CD14-positive monocyte (primary cell): Measurements from ENCODE around the gene PRKAG3. TPM values are rescaled to one million over a fixed set of nuclear protein-coding genes. Genes with fewer than 3 reads are reported as not detected.

Experiments used
- DNase-seq, 3 donors: peaks; one replicate each; pipeline ENCODE4 v3.0.0-alpha.2; 2011 to 2022
- H2AFZ ChIP-seq: 2 replicates; pipeline ENCODE4 v1.6.0; 2012; ENCODE audit warnings: mild to moderate bottlenecking, low read depth, low read length, inconsistent platforms; ENCODE audit not compliant: insufficient read depth, poor library complexity, severe bottlenecking
- H3K27ac ChIP-seq, 2 donors: 1 replicate in 1 of 2; 2 replicates in 1 of 2; pipeline ENCODE4 v1.5.1; 2012 to 2013; ENCODE audit warnings: low read length in 2 of 2, control low read depth in 1 of 2, inconsistent platforms in 1 of 2, low read depth in 1 of 2, mild to moderate bottlenecking in 1 of 2
- H3K27me3 ChIP-seq, 2 donors: one replicate each; pipeline versions ENCODE4 v1.6.0 to v1.6.1; 2011 to 2013; ENCODE audit warnings: low read length in 2 of 2; ENCODE audit not compliant: control insufficient read depth in 2 of 2, insufficient read depth in 2 of 2
- H3K36me3 ChIP-seq, 2 donors: replicated peaks in 1 of 2; 1 replicate in 1 of 2; 2 replicates in 1 of 2; pipeline versions ENCODE4 v1.5.1 to v1.6.1; 2012 to 2013; ENCODE audit warnings: low read length in 2 of 2, control low read depth in 1 of 2, inconsistent platforms in 1 of 2, mild to moderate bottlenecking in 1 of 2; ENCODE audit not compliant: insufficient read depth in 2 of 2, control insufficient read depth in 1 of 2
- H3K4me1 ChIP-seq, 2 donors: 1 replicate in 1 of 2; 2 replicates in 1 of 2; pipeline versions ENCODE4 v1.5.1 to v1.6.1; 2012 to 2013; ENCODE audit warnings: low read length in 2 of 2, control low read depth in 1 of 2, inconsistent platforms in 1 of 2, mild to moderate bottlenecking in 1 of 2, moderate library complexity in 1 of 2; ENCODE audit not compliant: insufficient read depth in 2 of 2, control insufficient read depth in 1 of 2
- H3K4me2 ChIP-seq: replicated peaks from 2 replicates; pipeline ENCODE3; 2012; ENCODE audit warnings: low read length, moderate library complexity, mild to moderate bottlenecking; ENCODE audit not compliant: poor library complexity, severe bottlenecking; ENCODE audit errors: extremely low read depth
- H3K4me3 ChIP-seq, 3 experiments: fragments of 200-600 bp in 1 of 3; sonication (generic) in 1 of 3; replicated peaks in 1 of 3; 1 replicate in 2 of 3; 2 replicates in 1 of 3; pipeline ENCODE4 v1.5.1; 2011 to 2013; ENCODE audit warnings: low read length in 3 of 3, mild to moderate bottlenecking in 3 of 3, control low read depth in 2 of 3, low read depth in 2 of 3, inconsistent platforms in 1 of 3, moderate library complexity in 1 of 3
- H3K79me2 ChIP-seq: 2 replicates; pipeline ENCODE4 v1.6.0; 2012; ENCODE audit warnings: mild to moderate bottlenecking, control low read depth, inconsistent platforms, low read length, moderate library complexity; ENCODE audit not compliant: insufficient read depth
- H3K9ac ChIP-seq: 2 replicates; pipeline ENCODE4 v1.6.0; 2017; ENCODE audit warnings: low read length, mild to moderate bottlenecking; ENCODE audit not compliant: insufficient read depth, poor library complexity, severe bottlenecking
- H3K9me3 ChIP-seq, 2 donors: replicated peaks in 1 of 2; 1 replicate in 1 of 2; 2 replicates in 1 of 2; pipeline versions ENCODE4 v1.5.1 to v1.6.1; 2012 to 2013; ENCODE audit warnings: low read length in 2 of 2, control low read depth in 1 of 2; ENCODE audit not compliant: control insufficient read depth in 1 of 2, insufficient read depth in 1 of 2
- H4K20me1 ChIP-seq: 2 replicates; pipeline ENCODE4 v1.6.0; 2012; ENCODE audit warnings: mild to moderate bottlenecking, low read length, control low read depth, moderate library complexity; ENCODE audit not compliant: insufficient read depth
- H3K27ac Mint-ChIP-seq, 7 donors: one replicate each; pipeline ENCODE4 v1.8.0; 2020; ENCODE audit warnings: mild to moderate bottlenecking in 7 of 7, mixed read lengths in 7 of 7, moderate library complexity in 6 of 7, inconsistent platforms in 2 of 7
- H3K27me3 Mint-ChIP-seq, 3 donors: one replicate each; pipeline ENCODE4 v1.8.0; 2021 to 2022; ENCODE audit warnings: low read depth in 3 of 3, mild to moderate bottlenecking in 3 of 3, mixed read lengths in 3 of 3, moderate library complexity in 3 of 3, inconsistent platforms in 1 of 3
- H3K36me3 Mint-ChIP-seq, 2 donors: one replicate each; pipeline ENCODE4 v1.8.0; 2020; ENCODE audit warnings: mixed read lengths in 2 of 2, inconsistent platforms in 1 of 2, mild to moderate bottlenecking in 1 of 2
- H3K4me1 Mint-ChIP-seq: one replicate; pipeline ENCODE4 v1.8.0; 2020; ENCODE audit warnings: mild to moderate bottlenecking, mixed read lengths
- H3K4me3 Mint-ChIP-seq, 2 donors: one replicate each; pipeline ENCODE4 v1.8.0; 2020; ENCODE audit warnings: mild to moderate bottlenecking in 2 of 2, mixed read lengths in 2 of 2, moderate library complexity in 1 of 2
- H3K9me3 Mint-ChIP-seq, 7 donors: one replicate each; pipeline ENCODE4 v1.8.0; 2020 to 2022; ENCODE audit warnings: mixed read lengths in 7 of 7, mild to moderate bottlenecking in 6 of 7, moderate library complexity in 6 of 7, inconsistent platforms in 2 of 7
- CTCF ChIP-seq: fragments of 200-600 bp; IDR thresholded peaks from one replicate; pipeline ENCODE4 v1.8.0; 2022; ENCODE audit warnings: antibody characterized with exemption, mild to moderate bottlenecking
- WGBS: methylation state at CpG from one replicate; pipeline ENCODE4 v1.1.5; 2013; ENCODE audit warnings: missing lambda C conversion rate; ENCODE audit not compliant: insufficient coverage; 5-methylcytosine and 5-hydroxymethylcytosine counted together
- intact Hi-C, 2 donors: fragments of 100-400 bp; cut with micrococcal nuclease; formaldehyde crosslinking; loops; one replicate each; pipeline versions ENCODE4 v1.15.0 to v1.15.1; 2023
- polyA plus RNA-seq, 3 donors: library from polyadenylated mRNA; depleted of rRNA in 1 of 3; unstranded in 2 of 3; stranded (reverse) in 1 of 3; fragments of 300-500 nt in 2 of 3; fragments of >200 nt in 1 of 3; fragmentation: Illumina TruSeq in 2 of 3; gene quantifications; 1 replicate in 2 of 3; 2 replicates in 1 of 3; pipeline ENCODE4 v1.2.3, GENCODE V29; 2012 to 2021

The PRKAG3 gene
- polyA plus RNA-seq, 3 donors, result not detected

DNA sequence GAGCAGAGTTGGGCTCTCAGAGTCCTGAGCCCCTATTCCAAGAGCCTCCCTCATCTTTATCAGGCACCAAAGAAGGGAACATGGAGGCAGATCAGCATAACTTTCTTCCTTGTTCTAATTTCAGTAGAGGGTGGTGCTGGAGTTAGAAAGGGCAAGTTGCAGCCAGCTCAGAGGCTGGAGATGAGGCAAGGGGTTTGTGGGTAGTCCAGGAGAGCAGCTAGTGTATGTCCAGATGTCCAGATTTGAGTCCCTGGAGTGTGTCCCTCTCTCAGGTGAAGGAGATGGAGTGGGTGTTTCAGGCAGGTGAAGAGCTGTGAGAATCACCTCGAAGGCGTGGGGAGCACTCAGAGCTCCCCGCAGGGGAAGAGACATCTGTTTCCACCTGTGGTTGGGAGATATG lies 478 bp upstream of the PRKAG3 start:
- Mint-ChIP-seq H3K36me3 (no peaks in the 10 kb centered on the region), H3K4me3 (peak overlapping the region in 1 of 2 donors; percentile 51), H3K27me3 (peaks cover 31 to 43% (median 42%) of the 10 kb centered on the region in 3 donors), H3K27ac (peak overlapping the region in 3 of 7 donors; percentile 15 to 32 (median 22)), H3K9me3 (peaks cover 0 to 5% (median 3%) of the 10 kb centered on the region in 7 donors), H3K4me1 (peaks cover 22% of the 10 kb centered on the region)
- Histone ChIP-seq H3K9me3 (peaks cover under 1 to 1% of the 10 kb centered on the region in 2 donors), H3K4me3 (no peak overlapping the region), H3K27me3 (peaks cover 20 to 29% of the 10 kb centered on the region in 2 donors), H3K4me1 (peaks cover 5 to 14% of the 10 kb centered on the region in 2 donors), H4K20me1 (no peaks in the 10 kb centered on the region), H3K9ac (no peak overlapping the region), H3K36me3 (no peaks in the 10 kb centered on the region), H3K27ac (no peak overlapping the region), H3K79me2 (no peaks in the 10 kb centered on the region), H2AFZ (peak overlapping the region; percentile 36), H3K4me2 (no peak overlapping the region)
- DNase-seq, result no peak
- intact Hi-C loops, result loop anchor here in 1 of 2 donors (5.0 kb wide), 1 partner anchor 35 kb away; no protein-coding TSS in a partner anchor
- WGBS, result 93% methylated on average over 3 of the region's 3 CpGs
- no peak for TF ChIP-seq CTCF

DNA sequence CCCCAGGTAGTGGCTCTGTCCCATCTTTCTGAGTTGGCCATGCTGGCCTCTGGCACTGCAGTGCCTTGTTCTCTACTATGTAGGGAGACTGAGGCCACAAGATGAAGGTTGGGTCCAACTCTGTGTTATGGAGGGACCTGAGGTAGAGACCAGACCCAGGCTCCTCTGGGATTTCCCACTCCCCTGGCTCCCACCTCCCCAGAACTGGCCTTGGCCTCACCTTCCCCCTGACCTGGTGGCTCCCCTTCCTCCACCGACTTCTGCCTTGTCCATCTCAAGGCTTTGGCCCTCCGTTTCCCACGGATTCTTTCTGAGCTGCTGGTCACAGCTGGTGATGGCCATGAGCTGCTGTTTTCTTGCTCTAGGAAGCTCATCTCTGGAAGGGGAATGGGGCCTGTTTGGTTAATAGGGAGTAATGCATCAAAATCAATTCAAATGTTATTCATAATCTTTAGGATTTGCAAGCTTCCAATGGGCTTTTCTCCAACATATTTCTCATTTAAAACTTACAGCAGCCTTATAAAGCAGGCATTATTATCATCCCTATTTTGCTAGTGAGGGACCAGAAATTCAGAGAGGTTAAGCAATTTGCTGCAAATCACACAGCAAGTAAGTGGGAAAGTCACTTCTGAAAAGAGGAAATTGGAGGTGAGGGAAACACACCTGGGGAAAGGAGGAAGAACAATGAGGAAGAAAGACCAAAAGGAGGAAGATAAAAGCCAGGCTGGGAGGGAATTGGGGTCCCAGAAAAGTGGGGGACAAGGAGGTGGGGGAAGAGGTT lies 887 bp downstream of the PRKAG3 start:
- Histone ChIP-seq H3K27me3 (peaks cover 19 to 28% of the 10 kb centered on the region in 2 donors), H3K4me2 (no peak overlapping the region), H3K4me3 (no peak overlapping the region), H4K20me1 (no peaks in the 10 kb centered on the region), H2AFZ (no peak overlapping the region), H3K36me3 (no peaks in the 10 kb centered on the region), H3K79me2 (no peaks in the 10 kb centered on the region), H3K9me3 (no peaks in the 10 kb centered on the region), H3K27ac (no peak overlapping the region), H3K9ac (no peak overlapping the region), H3K4me1 (peaks cover 10 to 22% of the 10 kb centered on the region in 2 donors)
- Mint-ChIP-seq H3K4me1 (peaks cover 28% of the 10 kb centered on the region), H3K9me3 (peaks cover 0 to 3% (median 0%) of the 10 kb centered on the region in 7 donors), H3K36me3 (no peaks in the 10 kb centered on the region), H3K27ac (no peak overlapping the region), H3K27me3 (peaks cover 32 to 48% (median 40%) of the 10 kb centered on the region in 3 donors), H3K4me3 (no peak overlapping the region)
- intact Hi-C loops, result loop anchor here in 1 of 2 donors (5.0 kb wide), 1 partner anchor 33 kb away; no protein-coding TSS in a partner anchor
- no peak for DNase-seq
- no peak for TF ChIP-seq CTCF
- WGBS, result 100% methylated on average over 1 of the region's 3 CpGs
